WTC11 (cell line): Measurements from ENCODE around the gene BLNK. TPM values are rescaled to one million over a fixed set of nuclear protein-coding genes. Genes with fewer than 3 reads are reported as not detected.

Source experiments
- ATAC-seq: fragments of 200-7000 bp; cut with Tn5 transposase; 2 replicates; pipeline ENCODE4 v1.10.0; 2021; ENCODE audit warnings: mild to moderate bottlenecking, moderate library complexity
- CTCF ChIA-PET: fragments of 300-600 bp; sonication (Branson Sonifier 250); formaldehyde crosslinking; loops from one replicate; lab custom pipeline; 2021; ENCODE audit warnings: antibody characterized with exemption; lab: Charles Lee
- POLR2A ChIA-PET: fragments of 350-600 bp; sonication (Branson Sonifier 250); formaldehyde crosslinking; loops from one replicate; lab custom pipeline; 2021; ENCODE audit warnings: antibody characterized with exemption; lab: Charles Lee
- DNase-seq: peaks from one replicate; pipeline ENCODE4 v3.0.0; 2021; ENCODE audit warnings: low spot score
- H3K27ac Mint-ChIP-seq: 2 replicates; pipeline ENCODE4 v1.8.0; 2021; ENCODE audit warnings: mixed read lengths
- H3K27me3 Mint-ChIP-seq: 2 replicates; pipeline ENCODE4 v1.8.0; 2021; ENCODE audit warnings: low read depth, mild to moderate bottlenecking, moderate library complexity, mixed read lengths
- H3K36me3 Mint-ChIP-seq: 2 replicates; pipeline ENCODE4 v1.8.0; 2021; ENCODE audit warnings: mixed read lengths
- H3K4me1 Mint-ChIP-seq: 2 replicates; pipeline ENCODE4 v1.8.0; 2022; ENCODE audit warnings: mixed read lengths
- H3K4me3 Mint-ChIP-seq: 2 replicates; pipeline ENCODE4 v1.8.0; 2021; ENCODE audit warnings: mild to moderate bottlenecking, moderate library complexity, mixed read lengths
- H3K9me3 Mint-ChIP-seq: 2 replicates; pipeline ENCODE4 v1.8.0; 2021; ENCODE audit warnings: mixed read lengths
- AFF4 ChIP-seq: sonication (generic); formaldehyde crosslinking; IDR thresholded peaks from 2 replicates; pipeline ENCODE4 v1.8.1; 2023; ENCODE audit warnings: mild to moderate bottlenecking, missing genetic modification reagents, borderline replicate concordance
- E2F5 ChIP-seq: sonication (generic); formaldehyde crosslinking; IDR thresholded peaks from 2 replicates; pipeline ENCODE4 v1.8.1; 2022; ENCODE audit warnings: mild to moderate bottlenecking, moderate library complexity, missing genetic modification reagents
- EMX1 ChIP-seq: fragments of 250-450 bp; sonication (Bioruptor Pico); IDR thresholded peaks from 2 replicates; pipeline ENCODE4 v1.8.0; 2021; ENCODE audit warnings: mild to moderate bottlenecking
- FOXK1 ChIP-seq: sonication (generic); formaldehyde crosslinking; IDR thresholded peaks from 2 replicates; pipeline ENCODE4 v1.8.0; 2022; ENCODE audit warnings: mild to moderate bottlenecking, moderate library complexity, missing genetic modification reagents
- KAT7 ChIP-seq: sonication (generic); formaldehyde crosslinking; IDR thresholded peaks from 2 replicates; pipeline ENCODE4 v1.8.1; 2023; ENCODE audit warnings: missing genetic modification reagents, mild to moderate bottlenecking, borderline replicate concordance
- NFYB ChIP-seq: sonication (generic); formaldehyde crosslinking; conservative IDR thresholded peaks from 2 replicates; pipeline ENCODE4 v1.8.0; 2022; ENCODE audit warnings: low read depth, missing genetic modification reagents
- SMAD3 ChIP-seq: sonication (generic); formaldehyde crosslinking; IDR thresholded peaks from 2 replicates; pipeline ENCODE4 v1.8.0; 2022; ENCODE audit warnings: missing genetic modification reagents, mild to moderate bottlenecking, borderline replicate concordance
- SOX15 ChIP-seq: fragments of 250-450 bp; sonication (Bioruptor Pico); IDR thresholded peaks from 2 replicates; pipeline ENCODE4 v1.9.0; 2021; ENCODE audit warnings: mild to moderate bottlenecking
- ZBTB43 ChIP-seq: sonication (generic); formaldehyde crosslinking; IDR thresholded peaks from 2 replicates; pipeline ENCODE4 v1.8.1; 2023; ENCODE audit warnings: mild to moderate bottlenecking, missing genetic modification reagents
- total RNA-seq: library from RNA; stranded (reverse); gene quantifications from 3 replicates; pipeline ENCODE4 v1.2.3, GENCODE V29; 2021
- TF ChIP-seq, protein P1 (sequence below): sonication (generic); formaldehyde crosslinking; IDR thresholded peaks from 2 replicates; pipeline ENCODE4 v1.8.0; 2023; ENCODE audit warnings: missing genetic modification reagents, mild to moderate bottlenecking, borderline replicate concordance

Gene BLNK
- total RNA-seq, 1 experiment from 2014 or later = not detected

DNA sequence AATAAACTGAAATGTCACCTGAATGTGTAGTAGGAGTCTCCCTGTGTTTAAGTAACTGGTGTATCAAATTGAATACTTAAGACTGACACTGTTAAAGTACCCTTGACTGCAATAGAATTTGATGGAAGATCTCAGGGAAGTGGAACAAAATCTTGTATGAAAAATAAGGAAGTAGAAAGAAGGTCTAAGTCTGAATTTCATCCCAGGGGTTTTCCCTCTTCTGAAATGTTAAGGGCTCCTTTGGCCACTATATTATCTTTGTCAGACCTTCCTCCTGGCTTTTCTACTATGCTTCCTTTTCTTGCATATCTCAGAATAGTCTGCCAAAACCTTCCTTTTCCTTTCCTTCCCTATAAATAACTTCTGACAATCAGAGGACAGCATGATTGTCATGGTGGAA, 59.6 kb downstream of the BLNK start:
- no peaks in the 10 kb centered on the region for H3K9me3 Mint-ChIP-seq
- H3K27ac Mint-ChIP-seq = no peak overlapping the region
- no peaks in the 10 kb centered on the region for H3K27me3 Mint-ChIP-seq
- ChIA-PET CTCF (no interaction called here), POLR2A (no interaction called here)
- no peak overlapping the region for H3K4me3 Mint-ChIP-seq
- H3K36me3 Mint-ChIP-seq = no peaks in the 10 kb centered on the region
- DNase-seq (no peak), ATAC-seq (no peak)
- peaks cover 3% of the 10 kb centered on the region; the same call in 1 of the 2 replicates for H3K4me1 Mint-ChIP-seq
- TF ChIP-seq SMAD3 (no peak), E2F5 (no peak), FOXK1 (CRISPR knock-in tag) (no peak)

- ATAC-seq (no peak), DNase-seq (no peak)
- ChIA-PET POLR2A (no interaction called here), CTCF (interaction anchor here (0.9 kb wide), 1 partner anchor 21 kb away, joined by 4 read pairs; no protein-coding TSS in a partner anchor)
- Mint-ChIP-seq H3K27me3 (no peaks in the 10 kb centered on the region), H3K4me3 (no peak overlapping the region), H3K36me3 (no peaks in the 10 kb centered on the region), H3K4me1 (peaks cover 20% of the 10 kb centered on the region), H3K27ac (no peak overlapping the region), H3K9me3 (no peaks in the 10 kb centered on the region)
- TF ChIP-seq AFF4 (CRISPR knock-in tag) (no peak), ZBTB43 (CRISPR knock-in tag) (no peak)
- TF ChIP-seq, protein P1, sequence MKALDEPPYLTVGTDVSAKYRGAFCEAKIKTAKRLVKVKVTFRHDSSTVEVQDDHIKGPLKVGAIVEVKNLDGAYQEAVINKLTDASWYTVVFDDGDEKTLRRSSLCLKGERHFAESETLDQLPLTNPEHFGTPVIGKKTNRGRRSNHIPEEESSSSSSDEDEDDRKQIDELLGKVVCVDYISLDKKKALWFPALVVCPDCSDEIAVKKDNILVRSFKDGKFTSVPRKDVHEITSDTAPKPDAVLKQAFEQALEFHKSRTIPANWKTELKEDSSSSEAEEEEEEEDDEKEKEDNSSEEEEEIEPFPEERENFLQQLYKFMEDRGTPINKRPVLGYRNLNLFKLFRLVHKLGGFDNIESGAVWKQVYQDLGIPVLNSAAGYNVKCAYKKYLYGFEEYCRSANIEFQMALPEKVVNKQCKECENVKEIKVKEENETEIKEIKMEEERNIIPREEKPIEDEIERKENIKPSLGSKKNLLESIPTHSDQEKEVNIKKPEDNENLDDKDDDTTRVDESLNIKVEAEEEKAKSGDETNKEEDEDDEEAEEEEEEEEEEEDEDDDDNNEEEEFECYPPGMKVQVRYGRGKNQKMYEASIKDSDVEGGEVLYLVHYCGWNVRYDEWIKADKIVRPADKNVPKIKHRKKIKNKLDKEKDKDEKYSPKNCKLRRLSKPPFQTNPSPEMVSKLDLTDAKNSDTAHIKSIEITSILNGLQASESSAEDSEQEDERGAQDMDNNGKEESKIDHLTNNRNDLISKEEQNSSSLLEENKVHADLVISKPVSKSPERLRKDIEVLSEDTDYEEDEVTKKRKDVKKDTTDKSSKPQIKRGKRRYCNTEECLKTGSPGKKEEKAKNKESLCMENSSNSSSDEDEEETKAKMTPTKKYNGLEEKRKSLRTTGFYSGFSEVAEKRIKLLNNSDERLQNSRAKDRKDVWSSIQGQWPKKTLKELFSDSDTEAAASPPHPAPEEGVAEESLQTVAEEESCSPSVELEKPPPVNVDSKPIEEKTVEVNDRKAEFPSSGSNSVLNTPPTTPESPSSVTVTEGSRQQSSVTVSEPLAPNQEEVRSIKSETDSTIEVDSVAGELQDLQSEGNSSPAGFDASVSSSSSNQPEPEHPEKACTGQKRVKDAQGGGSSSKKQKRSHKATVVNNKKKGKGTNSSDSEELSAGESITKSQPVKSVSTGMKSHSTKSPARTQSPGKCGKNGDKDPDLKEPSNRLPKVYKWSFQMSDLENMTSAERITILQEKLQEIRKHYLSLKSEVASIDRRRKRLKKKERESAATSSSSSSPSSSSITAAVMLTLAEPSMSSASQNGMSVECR (CRISPR knock-in tag) = no peak
Observed at GRCh38 chr10:96208946-96209345, 62.4 kb downstream of the BLNK start.

- no peaks in the 10 kb centered on the region for H3K27me3 Mint-ChIP-seq
- no peak overlapping the region for H3K27ac Mint-ChIP-seq
- no peaks in the 10 kb centered on the region for H3K36me3 Mint-ChIP-seq
- no peak overlapping the region for H3K4me3 Mint-ChIP-seq
- ATAC-seq = no peak
- no peaks in the 10 kb centered on the region for H3K9me3 Mint-ChIP-seq
- ChIA-PET CTCF (interaction anchor here (1.9 kb wide), 1 partner anchor 21 kb away, joined by 7 read pairs; no protein-coding TSS in a partner anchor), POLR2A (no interaction called here)
- TF ChIP-seq EMX1 (CRISPR knock-in tag) (no peak), KAT7 (no peak), SOX15 (CRISPR knock-in tag) (no peak), NFYB (CRISPR knock-in tag) (no peak)
- peaks cover 18% of the 10 kb centered on the region for H3K4me1 Mint-ChIP-seq
- no peak for DNase-seq
Observed at GRCh38 chr10:96208271-96208670, 63.1 kb downstream of the BLNK start.
